ENCODE results near the gene ATP5MK. TPM values are rescaled to one million over a fixed set of nuclear protein-coding genes. Genes with fewer than 3 reads are reported as not detected.
A peak's percentile ranks its signal among the peaks of the same experiment; 100 is the strongest.

ATP5MK gene
- total and polyA plus RNA-seq, 7 donors: 400 to 2,357 (median 825) TPM

DNA sequence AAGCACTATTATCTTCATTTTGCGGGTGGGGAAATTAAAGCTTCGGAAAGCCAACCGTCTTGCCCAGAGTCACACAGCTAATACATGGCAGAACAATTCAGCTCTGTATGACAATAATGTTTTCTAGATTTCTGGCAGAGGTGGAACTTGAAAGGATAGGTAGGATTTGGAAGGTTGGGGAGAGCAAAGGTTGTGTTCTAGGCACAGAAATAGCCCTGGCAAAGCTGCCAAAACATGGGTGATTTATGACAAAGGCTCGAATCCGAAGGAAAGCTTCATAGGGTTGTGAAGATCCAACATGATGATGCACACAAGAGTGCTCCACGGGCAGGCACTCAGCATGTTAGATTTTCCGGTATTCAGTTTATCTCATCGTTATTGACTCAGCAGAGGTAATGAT, 19.3 kb upstream of the ATP5MK start:
- Histone ChIP-seq H3K4me3 (no peak overlapping the region), H3K4me1 (no peaks in the 10 kb centered on the region), H3K9me3 (no peaks in the 10 kb centered on the region), H3K27me3 (no peaks in the 10 kb centered on the region), H3K27ac (no peak overlapping the region), H3K36me3 (peaks cover 59 to 100% (median 80%) of the 10 kb centered on the region in 4 donors)
- DNase-seq: no peak
- 72 to 84% methylated on average over 8 of the region's 8 CpGs for WGBS, 2 donors
- intact Hi-C loops (cut with DNase I): loop anchor here (5.0 kb wide), 1 partner anchor 177 kb away; no protein-coding TSS in a partner anchor
- TF ChIP-seq POLR2AphosphoS5 (IDR thresholded peaks at IDR 0.05): no peak
- TF ChIP-seq, protein P1, sequence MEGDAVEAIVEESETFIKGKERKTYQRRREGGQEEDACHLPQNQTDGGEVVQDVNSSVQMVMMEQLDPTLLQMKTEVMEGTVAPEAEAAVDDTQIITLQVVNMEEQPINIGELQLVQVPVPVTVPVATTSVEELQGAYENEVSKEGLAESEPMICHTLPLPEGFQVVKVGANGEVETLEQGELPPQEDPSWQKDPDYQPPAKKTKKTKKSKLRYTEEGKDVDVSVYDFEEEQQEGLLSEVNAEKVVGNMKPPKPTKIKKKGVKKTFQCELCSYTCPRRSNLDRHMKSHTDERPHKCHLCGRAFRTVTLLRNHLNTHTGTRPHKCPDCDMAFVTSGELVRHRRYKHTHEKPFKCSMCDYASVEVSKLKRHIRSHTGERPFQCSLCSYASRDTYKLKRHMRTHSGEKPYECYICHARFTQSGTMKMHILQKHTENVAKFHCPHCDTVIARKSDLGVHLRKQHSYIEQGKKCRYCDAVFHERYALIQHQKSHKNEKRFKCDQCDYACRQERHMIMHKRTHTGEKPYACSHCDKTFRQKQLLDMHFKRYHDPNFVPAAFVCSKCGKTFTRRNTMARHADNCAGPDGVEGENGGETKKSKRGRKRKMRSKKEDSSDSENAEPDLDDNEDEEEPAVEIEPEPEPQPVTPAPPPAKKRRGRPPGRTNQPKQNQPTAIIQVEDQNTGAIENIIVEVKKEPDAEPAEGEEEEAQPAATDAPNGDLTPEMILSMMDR (IDR thresholded peaks at IDR 0.05): no peak
- TF ChIP-seq EP300 (IDR thresholded peaks at IDR 0.05): no peak
- no peak for TF ChIP-seq POLR2A (IDR thresholded peaks at IDR 0.05)

DNA sequence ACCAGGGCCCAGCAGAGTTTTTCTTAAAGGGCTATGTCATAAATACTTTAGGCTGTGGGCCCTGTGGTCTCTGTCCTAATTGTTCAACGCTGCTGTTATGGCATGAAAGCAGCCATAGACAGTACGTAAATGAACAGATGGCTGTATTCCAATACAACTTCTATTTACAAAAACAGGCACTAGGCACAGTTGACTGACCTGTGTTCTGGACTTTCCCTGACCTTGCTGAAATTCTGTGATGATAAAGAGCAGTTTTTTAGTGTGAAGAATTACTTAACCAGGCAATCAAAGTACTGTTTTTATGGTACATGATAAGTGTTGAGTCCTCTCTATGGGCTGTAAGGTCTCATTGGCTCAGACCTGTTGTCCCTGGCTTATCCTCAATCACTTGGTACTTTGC, 17.3 kb upstream of the ATP5MK start:
- no peak overlapping the region for H3K4me3 ChIP-seq
- peaks cover 50 to 100% (median 70%) of the 10 kb centered on the region in 4 donors for H3K36me3 ChIP-seq
- no peaks in the 10 kb centered on the region for H3K27me3 ChIP-seq
- H3K27ac ChIP-seq: no peak overlapping the region
- no peaks in the 10 kb centered on the region for H3K9me3 ChIP-seq
- H3K4me1 ChIP-seq: no peaks in the 10 kb centered on the region
- 92 to 96% methylated on average over 2 of the region's 2 CpGs for WGBS, 2 donors
- TF ChIP-seq, protein P1 (IDR thresholded peaks at IDR 0.05): no peak
- TF ChIP-seq POLR2A (IDR thresholded peaks at IDR 0.05) (no peak), EP300 (IDR thresholded peaks at IDR 0.05) (no peak), POLR2AphosphoS5 (IDR thresholded peaks at IDR 0.05) (no peak)
- intact Hi-C loops (cut with DNase I): no loop called here
- DNase-seq: no peak

DNA sequence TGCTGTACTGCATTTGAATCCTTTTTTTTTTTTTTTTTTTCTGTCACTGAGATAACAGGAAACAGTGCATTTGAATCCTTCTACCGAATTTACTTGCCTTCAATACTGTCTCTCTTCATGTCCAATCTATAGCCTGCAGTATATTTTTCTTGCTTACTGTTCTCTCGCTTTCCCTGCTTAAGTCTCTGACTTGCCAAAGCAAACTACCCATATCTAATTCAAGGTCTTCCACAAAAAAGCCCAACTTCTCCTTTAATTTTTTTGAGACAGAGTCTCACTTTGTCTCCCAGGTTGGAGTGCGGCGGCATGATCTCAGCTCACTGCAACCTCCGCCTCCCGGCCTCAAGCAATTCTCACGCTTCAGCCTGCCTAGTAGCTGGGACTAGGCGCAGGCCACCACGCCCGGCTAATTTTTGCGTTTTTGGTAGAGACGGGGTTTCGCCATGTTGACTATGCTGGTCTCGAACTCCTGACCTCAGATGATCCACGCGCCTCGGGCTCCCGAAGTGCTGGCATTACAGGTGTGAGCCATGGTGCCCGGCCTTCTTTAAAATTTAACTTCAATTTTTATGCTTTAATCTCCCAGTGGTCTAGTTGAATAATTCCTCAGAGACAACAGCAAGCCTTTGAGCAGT, 1.0 kb upstream of the ATP5MK start:
- TF ChIP-seq EP300 (IDR thresholded peaks at IDR 0.05): no peak
- TF ChIP-seq, protein P1 (IDR thresholded peaks at IDR 0.05): no peak
- TF ChIP-seq POLR2AphosphoS5 (IDR thresholded peaks at IDR 0.05): no peak
- TF ChIP-seq POLR2A (IDR thresholded peaks at IDR 0.05): no peak
- Histone ChIP-seq H3K27ac (peak overlapping the region in 3 of 4 donors; percentile 89 to 90 (median 90)), H3K9me3 (no peaks in the 10 kb centered on the region), H3K4me3 (peak overlapping the region; percentile 72 to 96 (median 80)), H3K4me1 (peaks cover 0 to 52% (median 37%) of the 10 kb centered on the region in 4 donors), H3K27me3 (no peaks in the 10 kb centered on the region), H3K36me3 (peaks cover 8 to 49% (median 14%) of the 10 kb centered on the region in 4 donors)
- 25 to 63% methylated on average over 19 of the region's 19 CpGs for WGBS, 2 donors
- intact Hi-C loops (cut with DNase I): no loop called here
- no peak for DNase-seq

DNA sequence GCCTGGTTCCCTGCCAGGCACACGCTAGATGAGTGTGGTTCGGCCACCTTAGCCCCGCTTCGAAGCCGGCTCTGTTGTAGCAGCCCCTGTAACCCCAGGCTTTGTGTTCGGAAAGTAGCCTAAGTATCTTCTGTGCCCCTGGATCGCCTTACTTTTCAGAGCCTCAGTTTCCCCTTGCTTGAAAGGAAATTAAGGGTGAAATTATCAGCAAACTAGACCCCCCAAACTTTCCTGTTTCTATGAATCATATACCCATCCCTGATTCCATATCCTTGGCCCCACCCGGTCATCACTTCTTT, 463 bp upstream of the ATP5MK start:
- no peaks in the 10 kb centered on the region for H3K27me3 ChIP-seq
- 0 to 1% methylated on average over 8 of the region's 8 CpGs for WGBS, 2 donors
- intact Hi-C loops (cut with DNase I): no loop called here
- DNase-seq: no peak
- H3K4me3 ChIP-seq: peak overlapping the region; percentile 72 to 96 (median 80)
- TF ChIP-seq POLR2A (IDR thresholded peaks at IDR 0.05): no peak
- TF ChIP-seq, protein P1 (IDR thresholded peaks at IDR 0.05): no peak
- no peak for TF ChIP-seq EP300 (IDR thresholded peaks at IDR 0.05)
- TF ChIP-seq POLR2AphosphoS5 (IDR thresholded peaks at IDR 0.05): no peak
- peak overlapping the region; percentile 89 to 92 (median 90) for H3K27ac ChIP-seq
- H3K36me3 ChIP-seq: peaks cover 12 to 49% (median 15%) of the 10 kb centered on the region in 4 donors
- no peaks in the 10 kb centered on the region for H3K9me3 ChIP-seq
- H3K4me1 ChIP-seq: peaks cover 0 to 52% (median 37%) of the 10 kb centered on the region in 4 donors

DNA sequence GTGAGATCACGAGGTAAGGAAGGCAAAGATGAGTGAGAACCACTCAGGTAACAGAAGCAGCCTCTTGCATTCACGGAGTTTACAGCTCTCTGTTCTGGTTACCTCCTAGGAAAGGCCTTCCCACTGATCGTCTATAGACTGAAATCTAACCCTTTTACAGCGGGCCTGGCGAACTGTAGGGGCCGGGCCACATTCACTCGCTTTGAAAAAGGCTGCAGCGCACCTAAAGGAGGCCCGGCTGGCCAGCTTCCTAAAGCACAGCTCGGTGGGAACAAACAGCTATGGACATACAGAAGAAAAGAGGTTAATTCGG, 565 bp downstream of the ATP5MK start:
- DNase-seq: no peak

More for the DNA sequence above, 565 bp downstream of the ATP5MK start:
- Histone ChIP-seq H3K27me3 (no peaks in the 10 kb centered on the region), H3K27ac (peak overlapping the region; percentile 89 to 92 (median 90)), H3K9me3 (no peaks in the 10 kb centered on the region), H3K4me1 (peaks cover 0 to 52% (median 37%) of the 10 kb centered on the region in 4 donors), H3K36me3 (peaks cover 13 to 49% (median 18%) of the 10 kb centered on the region in 4 donors), H3K4me3 (peak overlapping the region; percentile 72 to 96 (median 80))
- intact Hi-C loops (cut with DNase I): no loop called here
- no peak for TF ChIP-seq POLR2A (IDR thresholded peaks at IDR 0.05)
- TF ChIP-seq, protein P1 (IDR thresholded peaks at IDR 0.05): no peak
- no peak for TF ChIP-seq POLR2AphosphoS5 (IDR thresholded peaks at IDR 0.05)
- TF ChIP-seq EP300 (IDR thresholded peaks at IDR 0.05): no peak
- WGBS, 2 donors: 1 to 2% methylated on average over 11 of the region's 11 CpGs
